H1 (cell line): ENCODE measurements around the gene GRIA1. TPM values are rescaled to one million over a fixed set of nuclear protein-coding genes. Genes with fewer than 3 reads are reported as not detected.

ENCODE experiments used
- CTCF ChIA-PET: fragments of 300-600 bp; sonication (Branson Sonifier 250); formaldehyde crosslinking; loops from one replicate; lab custom pipeline; 2021; ENCODE audit not compliant: partially characterized antibody; lab: Charles Lee
- POLR2A ChIA-PET: fragments of 300-600 bp; sonication (Branson Sonifier 250); formaldehyde crosslinking; loops from one replicate; lab custom pipeline; 2021; ENCODE audit warnings: inconsistent platforms; ENCODE audit not compliant: partially characterized antibody; lab: Charles Lee
- DNase-seq, 2 experiments: peaks; one replicate each; pipeline versions ENCODE4 v3.0.0 to v3.0.0-alpha.2; 2010 to 2022; ENCODE audit warnings: low spot score in 2 of 2, low read depth in 1 of 2, mixed read lengths in 1 of 2
- FAIRE-seq: peaks from 2 replicates; lab custom pipeline; 2011; peaks lifted over from hg19 to GRCh38; lab: Jason Lieb, UNC
- H2AFZ ChIP-seq: 2 replicates; pipeline ENCODE4 v1.8.1; 2012; ENCODE audit warnings: low read length, inconsistent platforms
- H2AK5ac ChIP-seq: 2 replicates; pipeline ENCODE4 v1.6.1; 2013; ENCODE audit warnings: low read depth, low read length
- H2BK120ac ChIP-seq: replicated peaks from 2 replicates; pipeline ENCODE3; 2013; ENCODE audit warnings: low read depth, low read length, inconsistent platforms
- H2BK12ac ChIP-seq: 2 replicates; pipeline ENCODE4 v1.6.1; 2013; ENCODE audit warnings: low read depth, low read length
- H2BK15ac ChIP-seq: 2 replicates; pipeline ENCODE4 v1.6.1; 2013; ENCODE audit warnings: low read length
- H2BK20ac ChIP-seq: 2 replicates; pipeline ENCODE4 v1.6.1; 2013; ENCODE audit warnings: low read length
- H2BK5ac ChIP-seq: 2 replicates; pipeline ENCODE4 v1.6.1; 2013; ENCODE audit warnings: low read depth, low read length
- H3K14ac ChIP-seq: 2 replicates; pipeline ENCODE4 v1.6.1; 2013; ENCODE audit warnings: inconsistent platforms; ENCODE audit not compliant: insufficient read length
- H3K18ac ChIP-seq: 2 replicates; pipeline ENCODE4 v1.6.1; 2013; ENCODE audit warnings: low read length; ENCODE audit errors: extremely low read depth
- H3K23ac ChIP-seq: 2 replicates; pipeline ENCODE4 v1.6.1; 2013; ENCODE audit warnings: inconsistent platforms; ENCODE audit not compliant: insufficient read length
- H3K23me2 ChIP-seq: 2 replicates; pipeline ENCODE4 v1.6.1; 2013; ENCODE audit warnings: low read depth, low read length
- H3K27ac ChIP-seq: 2 replicates; pipeline ENCODE4 v1.6.1; 2011; ENCODE audit warnings: low read depth, low read length, inconsistent platforms
- H3K27me3 ChIP-seq, 4 experiments: replicated peaks in 1 of 4; 1 replicate in 1 of 4; 2 replicates in 3 of 4; pipeline versions ENCODE4 v1.6.1 to v1.8.1; 2011 to 2013; ENCODE audit warnings: low read length in 3 of 4, mild to moderate bottlenecking in 3 of 4, inconsistent platforms in 2 of 4, mixed read lengths in 2 of 4, moderate library complexity in 1 of 4; ENCODE audit not compliant: control insufficient read depth in 3 of 4, insufficient read depth in 3 of 4; ENCODE audit errors: extremely low read depth in 1 of 4
- H3K36me3 ChIP-seq, 4 experiments: 2 replicates each; pipeline versions ENCODE4 v1.6.1 to v1.8.1; 2011 to 2013; ENCODE audit warnings: mild to moderate bottlenecking in 4 of 4, low read length in 3 of 4, moderate library complexity in 2 of 4, control low read depth in 1 of 4, inconsistent platforms in 1 of 4; ENCODE audit not compliant: insufficient read depth in 4 of 4, control insufficient read depth in 2 of 4
- H3K4ac ChIP-seq: replicated peaks from 2 replicates; pipeline ENCODE3; 2013; ENCODE audit warnings: low read length, low read depth, mixed read lengths, inconsistent platforms; ENCODE audit not compliant: insufficient read length
- H3K4me1 ChIP-seq, 4 experiments: replicated peaks in 1 of 4; 1 replicate in 1 of 4; 2 replicates in 3 of 4; pipeline versions ENCODE4 v1.6.1 to v1.8.1; 2011 to 2013; ENCODE audit warnings: low read length in 3 of 4, inconsistent platforms in 2 of 4, mixed read lengths in 1 of 4; ENCODE audit not compliant: insufficient read depth in 4 of 4, control insufficient read depth in 3 of 4
- H3K4me2 ChIP-seq, 2 experiments: 2 replicates each; pipeline versions ENCODE4 v1.6.1 to v1.8.1; 2011 to 2013; ENCODE audit warnings: low read depth in 2 of 2, low read length in 2 of 2, control low read depth in 1 of 2, inconsistent platforms in 1 of 2, mild to moderate bottlenecking in 1 of 2; ENCODE audit not compliant: insufficient read depth in 1 of 2
- H3K4me3 ChIP-seq, 4 experiments: fragments of 200-600, 300-600 bp in 1 of 4; sonication (generic), shearing (Covaris generic), sonication (Bioruptor Twin) in 1 of 4; 2 replicates each; pipeline versions ENCODE4 v1.5.1 to v1.8.1; 2011 to 2016; ENCODE audit warnings: low read length in 4 of 4, low read depth in 3 of 4, control low read depth in 2 of 4, inconsistent platforms in 2 of 4, mild to moderate bottlenecking in 2 of 4, mixed read lengths in 1 of 4, moderate library complexity in 1 of 4; ENCODE audit not compliant: insufficient read depth in 2 of 4; ENCODE audit errors: extremely low read depth in 1 of 4
- H3K56ac ChIP-seq: replicated peaks from 2 replicates; pipeline ENCODE3; 2013; ENCODE audit warnings: low read depth, mild to moderate bottlenecking, mixed read lengths, low read length, inconsistent platforms; ENCODE audit not compliant: insufficient read length
- H3K79me1 ChIP-seq: 2 replicates; pipeline ENCODE4 v1.6.1; 2013; ENCODE audit warnings: low read depth, low read length, control low read depth
- H3K79me2 ChIP-seq, 2 experiments: 2 replicates each; pipeline versions ENCODE4 v1.6.1 to v1.8.1; 2012 to 2013; ENCODE audit warnings: low read length in 2 of 2, mild to moderate bottlenecking in 2 of 2, inconsistent platforms in 1 of 2; ENCODE audit not compliant: insufficient read depth in 2 of 2, control insufficient read depth in 1 of 2
- H3K9ac ChIP-seq, 4 experiments: replicated peaks in 1 of 4; 1 replicate in 1 of 4; 2 replicates in 3 of 4; pipeline versions ENCODE4 v1.6.1 to v1.8.1; 2011 to 2013; ENCODE audit warnings: low read depth in 3 of 4, low read length in 3 of 4, control low read depth in 2 of 4, mild to moderate bottlenecking in 2 of 4, moderate library complexity in 2 of 4, inconsistent platforms in 1 of 4; ENCODE audit errors: extremely low read depth in 1 of 4
- H3K9me3 ChIP-seq, 2 experiments: 2 replicates each; pipeline versions ENCODE4 v1.6.1 to v1.8.1; 2012 to 2013; ENCODE audit warnings: mild to moderate bottlenecking in 2 of 2, moderate library complexity in 2 of 2, control low read depth in 1 of 2, inconsistent platforms in 1 of 2, low read depth in 1 of 2, low read length in 1 of 2, mixed read lengths in 1 of 2; ENCODE audit not compliant: insufficient read depth in 2 of 2
- H4K20me1 ChIP-seq, 2 experiments: replicated peaks in 1 of 2; 2 replicates each; pipeline versions ENCODE3 to v1.8.1; 2011 to 2013; ENCODE audit warnings: inconsistent platforms in 2 of 2, low read length in 2 of 2, mild to moderate bottlenecking in 1 of 2; ENCODE audit not compliant: insufficient read depth in 2 of 2, control insufficient read depth in 1 of 2
- H4K5ac ChIP-seq: 2 replicates; pipeline ENCODE4 v1.6.1; 2013; ENCODE audit warnings: low read length, low read depth, mixed read lengths, inconsistent platforms; ENCODE audit not compliant: insufficient read length
- H4K8ac ChIP-seq: 2 replicates; pipeline ENCODE4 v1.8.0; 2013; ENCODE audit warnings: mild to moderate bottlenecking, moderate library complexity, low read length, inconsistent platforms; ENCODE audit not compliant: insufficient read depth; ENCODE audit errors: extremely low read depth
- H4K91ac ChIP-seq: replicated peaks from 2 replicates; pipeline ENCODE3; 2013; ENCODE audit warnings: low read length, mixed read lengths, inconsistent platforms; ENCODE audit not compliant: insufficient read length
- RBBP5 ChIP-seq: IDR thresholded peaks from 2 replicates; pipeline ENCODE4 v1.7.1; 2012; ENCODE audit warnings: low read depth, mild to moderate bottlenecking, inconsistent platforms, low read length, moderate library complexity, borderline replicate concordance
- TEAD4 ChIP-seq: IDR thresholded peaks from 2 replicates; pipeline ENCODE4 v1.6.1; 2012; ENCODE audit warnings: low read depth, low read length, inconsistent platforms, mixed read lengths
- WGBS, 2 experiments: shearing (Covaris generic) in 1 of 2; methylation state at CpG; one replicate each; pipeline versions ENCODE4 v1.1.6 to v1.1.7; 2013 to 2015; ENCODE audit warnings: low lambda C conversion rate in 2 of 2, mixed read lengths in 2 of 2, inconsistent platforms in 1 of 2, low coverage in 1 of 2, missing lambda C conversion rate in 1 of 2; ENCODE audit not compliant: insufficient replicate concordance in 2 of 2, insufficient coverage in 1 of 2, insufficient read length in 1 of 2; ENCODE audit errors: extremely low coverage in 1 of 2, missing lambda C conversion rate in 1 of 2; 5-methylcytosine and 5-hydroxymethylcytosine counted together
- polyA plus RNA-seq, 7 experiments: library from polyadenylated mRNA; depleted of rRNA in 3 of 7; stranded (reverse) in 5 of 7; unstranded in 2 of 7; fragments of >200 nt in 5 of 7; fragments of 200-250 nt in 2 of 7; gene quantifications; 1 replicate in 5 of 7; 2 replicates in 1 of 7; 4 replicates in 1 of 7; pipeline versions ENCODE4 v1.2.1 to v1.2.3, GENCODE V29; 2011 to 2013; ENCODE audit warnings: missing spikeins in 2 of 7, mixed read lengths in 2 of 7
- total RNA-seq: library from RNA; stranded (reverse); fragmentation: NEBNext Ultra II Directional; extraction: Animal tissue kit (Norgen Biotek cat#: 25700); gene quantifications from 2 replicates; pipeline ENCODE4 v1.2.1, GENCODE V29; 2021

GRIA1 gene
- total and polyA plus RNA-seq, 2 of the 8 experiments (the other 6 are each of a cell fraction or from before 2014, with no cell fraction given): 0.97 to 2.5 TPM

DNA sequence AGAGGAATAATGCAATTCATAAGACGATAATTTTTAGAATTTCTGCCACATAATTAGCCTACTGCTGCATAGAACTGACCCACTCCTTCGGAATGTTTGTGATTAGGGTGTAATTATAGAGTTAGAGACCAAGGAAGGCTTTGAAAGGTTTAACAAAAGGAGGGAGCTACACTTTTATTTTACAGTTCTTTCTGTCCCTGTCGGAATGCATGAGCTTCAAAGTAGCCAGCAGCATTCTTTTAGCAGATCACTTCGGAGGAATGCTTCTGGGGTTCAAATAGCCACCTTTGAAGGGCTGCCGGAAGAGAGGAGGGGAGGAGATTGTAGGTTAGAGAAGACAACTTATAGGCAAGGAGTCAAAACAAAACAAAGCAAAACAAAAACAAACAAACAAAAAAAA lies 168.1 kb downstream of the GRIA1 start:
- TF ChIP-seq RBBP5: no peak
- TF ChIP-seq TEAD4: peak; percentile 49; the same call in 1 of the 2 replicates
- Histone ChIP-seq H3K4me3 (no peak overlapping the region), H3K79me1 (no peaks in the 10 kb centered on the region), H4K8ac (no peak overlapping the region), H3K9me3 (no peaks in the 10 kb centered on the region), H3K4me1 (peaks cover 0 to 6% (median 0%) of the 10 kb centered on the region in 4 experiments; a peak in 2 of 7 replicates), H4K91ac (no peak overlapping the region), H2BK15ac (no peak overlapping the region), H3K4me2 (no peak overlapping the region), H3K14ac (no peak overlapping the region), H3K56ac (no peak overlapping the region), H3K79me2 (no peaks in the 10 kb centered on the region), H2BK20ac (no peak overlapping the region), H3K27ac (no peak overlapping the region), H3K23ac (no peak overlapping the region), H2BK120ac (no peak overlapping the region), H2BK5ac (no peak overlapping the region), H4K5ac (no peak overlapping the region), H2BK12ac (no peak overlapping the region), H3K18ac (no peak overlapping the region), H3K23me2 (no peaks in the 10 kb centered on the region), H3K4ac (no peak overlapping the region), H3K9ac (no peak overlapping the region), H4K20me1 (no peaks in the 10 kb centered on the region), H2AK5ac (no peak overlapping the region), H3K36me3 (no peaks in the 10 kb centered on the region), H3K27me3 (0 out of 7 replicates have a peak, but pooled peaks cover 0 to 2% (median 0%) of the 10 kb centered on the region in 4 experiments), H2AFZ (no peak overlapping the region)
- ChIA-PET POLR2A (no interaction called here), CTCF (interaction anchor here (0.6 to 1.6 kb wide), 3 partner anchors 19 to 1786 kb away, joined by 3 to 6 read pairs (median 3); no protein-coding TSS in a partner anchor)
- DNase-seq: peak in 1 of 2 experiments; percentile 7
- WGBS, 2 experiments: 72% methylated on average over 5 of the region's 5 CpGs; no CpG with 5 or more reads in 1 of the 2 experiments
- no peak for FAIRE-seq
